ENCODE data around the gene GMDS. TPM values are rescaled to one million over a fixed set of nuclear protein-coding genes. Genes with fewer than 3 reads are reported as not detected.
"Not testable (repeated sequence)": the region's sequence is repeated elsewhere in the genome, so short reads cannot be mapped to it uniquely, and the experiment has no call there.

Gene GMDS
- total RNA-seq, 1 experiment from 2014 or later: 23.6 TPM

DNA sequence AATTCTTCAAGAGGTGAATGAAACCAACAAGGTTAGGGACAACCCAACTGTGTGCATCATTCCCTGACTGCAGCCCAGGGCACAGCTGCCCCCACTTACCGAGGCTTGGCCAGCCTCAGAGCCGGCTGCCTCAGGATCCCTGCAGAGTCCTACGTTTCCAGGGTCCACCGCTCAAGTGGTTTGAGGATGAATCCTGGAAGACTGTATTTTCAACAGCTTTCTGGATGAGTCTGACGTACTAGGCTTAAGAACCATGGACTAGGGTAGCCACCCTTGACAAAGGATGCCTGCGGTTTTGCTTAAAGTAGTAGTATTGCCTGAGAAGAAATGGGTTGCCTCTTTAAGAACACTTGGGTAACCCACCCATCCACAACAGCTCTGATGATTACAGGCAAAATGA, 534.3 kb downstream of the GMDS start:
- no peak for DNase-seq (ENCODE audit: low spot score)

DNA sequence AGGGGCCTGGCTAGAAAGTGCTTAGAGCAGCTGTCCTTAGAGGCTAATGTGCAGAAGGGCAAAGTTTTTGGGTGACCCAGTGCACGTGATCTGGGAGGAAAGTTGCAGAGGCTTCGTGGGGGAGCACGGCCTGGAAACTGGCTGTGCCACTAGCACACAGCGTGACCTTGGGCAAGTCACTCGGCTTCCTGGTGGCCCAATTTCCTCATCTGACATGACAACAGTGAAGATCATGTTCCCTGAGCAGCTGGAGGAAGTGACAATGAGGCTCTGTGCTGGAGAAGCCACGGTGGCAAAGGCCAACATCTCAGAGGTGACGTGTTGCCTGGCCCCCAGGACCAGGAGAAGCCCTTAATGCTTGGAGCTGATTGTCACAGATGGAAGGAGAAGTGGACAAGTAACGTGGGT, 536.2 kb downstream of the GMDS start:
- DNase-seq (ENCODE audit: low spot score): no peak

DNA sequence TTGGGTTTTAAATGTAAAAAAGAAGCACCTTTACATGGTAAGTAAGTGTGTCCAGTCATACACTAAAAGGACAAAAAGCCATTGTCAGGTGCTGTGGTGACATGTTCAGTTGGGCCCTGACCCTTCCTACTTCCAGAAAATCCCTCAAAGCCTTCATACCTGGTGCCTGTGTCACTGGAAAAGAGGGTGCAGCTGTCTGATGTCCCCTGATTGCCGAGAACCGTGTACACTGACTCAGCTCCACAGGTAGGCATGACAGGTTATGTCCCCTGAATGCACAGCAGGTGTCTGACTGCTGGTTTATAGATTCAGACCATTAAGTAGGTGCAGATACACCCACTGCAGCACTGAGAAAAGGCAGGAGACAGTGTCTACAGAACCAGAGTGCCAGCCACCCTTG, 536.6 kb downstream of the GMDS start:
- no peak for DNase-seq (ENCODE audit: low spot score)

DNA sequence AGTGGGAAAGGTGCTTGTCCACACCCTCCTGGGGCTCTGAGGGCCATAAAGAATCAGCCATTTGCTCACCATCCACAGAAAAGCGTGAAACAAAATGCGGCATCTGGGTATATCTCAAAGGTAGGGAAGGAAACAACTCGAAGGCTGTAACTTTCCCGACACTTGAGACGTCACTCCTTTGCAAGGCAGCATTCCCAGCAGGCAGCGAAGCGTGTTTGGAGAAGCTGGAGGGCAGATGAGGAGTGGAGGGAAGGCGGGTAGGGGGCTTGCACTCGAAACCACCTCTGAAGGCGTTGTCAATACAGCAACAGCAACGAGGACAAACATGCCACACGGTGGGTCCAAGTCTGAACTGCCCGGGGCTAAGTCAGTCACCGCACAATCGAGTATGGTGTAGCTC, 537.3 kb downstream of the GMDS start:
- no peak for DNase-seq (ENCODE audit: low spot score)

DNA sequence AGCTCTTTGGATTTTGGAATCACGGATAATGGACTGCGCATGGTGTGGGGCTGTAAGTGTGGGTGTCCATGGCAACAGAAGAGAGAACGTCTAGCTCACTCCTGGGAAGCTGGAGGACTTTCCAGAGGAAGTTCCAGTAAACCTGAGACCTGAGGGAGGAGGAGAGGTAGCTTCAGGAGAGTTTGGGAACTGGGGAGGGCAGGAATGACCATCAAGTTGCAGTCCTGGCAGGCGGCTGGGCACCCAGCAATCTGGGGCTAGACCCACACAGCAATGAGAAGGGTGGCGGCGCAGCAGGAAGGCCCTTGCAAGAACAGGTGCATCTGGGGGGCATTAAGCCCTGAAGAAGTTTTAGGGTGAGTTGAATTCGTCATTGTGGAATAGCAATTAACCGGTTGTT, 539.8 kb downstream of the GMDS start:
- no peak for DNase-seq (ENCODE audit: low spot score)

DNA sequence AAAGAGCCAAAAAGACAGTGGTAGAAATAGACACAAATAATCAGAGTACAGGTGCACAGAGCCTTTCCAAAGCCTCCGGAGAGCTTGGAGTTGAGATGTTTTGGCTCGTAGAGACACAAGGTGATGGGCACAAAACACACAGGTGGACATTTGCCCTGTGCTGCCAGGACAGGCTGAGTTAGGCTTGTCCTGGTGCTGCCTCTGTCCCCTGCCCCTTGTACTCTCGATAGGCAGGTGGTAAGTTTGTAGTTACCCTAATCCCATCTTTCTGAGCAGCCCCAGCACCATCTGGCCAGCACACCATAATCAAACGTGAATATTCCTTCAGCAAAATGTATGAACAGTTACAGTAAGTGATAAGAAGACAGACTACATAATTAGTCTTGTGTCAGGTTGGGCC, 540.2 kb downstream of the GMDS start:
- no peak for DNase-seq (ENCODE audit: low spot score)

DNA sequence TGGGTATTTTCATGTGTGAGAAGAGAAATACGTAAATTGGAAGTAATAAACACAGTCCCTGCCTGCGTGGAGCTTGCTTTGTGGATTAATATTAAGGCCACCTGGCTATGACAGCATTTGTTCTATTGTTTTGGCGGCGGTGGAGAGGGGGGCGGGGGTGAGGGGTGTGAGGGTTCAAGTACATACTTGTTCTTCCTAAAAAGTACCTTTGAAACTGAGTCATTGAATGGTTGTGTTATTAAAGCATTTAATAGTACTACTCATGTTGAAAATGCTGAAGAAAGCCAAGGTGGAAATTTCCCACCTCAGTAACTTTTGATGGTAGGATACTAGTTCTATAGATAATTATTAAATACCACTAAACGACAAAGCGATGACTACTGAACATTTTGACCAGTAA, 540.7 kb downstream of the GMDS start:
- DNase-seq (ENCODE audit: low spot score): no peak

DNA sequence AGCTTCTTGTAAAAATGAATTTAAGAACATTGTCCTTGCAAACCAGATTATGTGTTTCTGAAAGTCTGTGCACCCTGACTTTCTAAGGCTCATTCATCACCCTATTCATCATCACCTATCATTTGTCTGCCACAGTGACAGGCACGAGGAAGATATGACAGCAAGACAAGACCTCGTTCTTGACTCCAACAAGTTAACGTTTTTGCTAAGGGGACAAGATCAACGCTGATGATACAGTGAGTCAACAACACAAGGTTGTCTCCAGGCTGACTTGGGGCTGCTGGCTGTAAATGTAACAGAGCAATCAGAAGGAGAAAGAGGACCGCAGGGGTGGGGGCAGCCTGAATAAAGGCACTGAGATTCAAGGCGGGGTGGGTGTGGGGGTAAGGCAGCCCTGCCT, 541.5 kb downstream of the GMDS start:
- DNase-seq (ENCODE audit: low spot score): no peak

DNA sequence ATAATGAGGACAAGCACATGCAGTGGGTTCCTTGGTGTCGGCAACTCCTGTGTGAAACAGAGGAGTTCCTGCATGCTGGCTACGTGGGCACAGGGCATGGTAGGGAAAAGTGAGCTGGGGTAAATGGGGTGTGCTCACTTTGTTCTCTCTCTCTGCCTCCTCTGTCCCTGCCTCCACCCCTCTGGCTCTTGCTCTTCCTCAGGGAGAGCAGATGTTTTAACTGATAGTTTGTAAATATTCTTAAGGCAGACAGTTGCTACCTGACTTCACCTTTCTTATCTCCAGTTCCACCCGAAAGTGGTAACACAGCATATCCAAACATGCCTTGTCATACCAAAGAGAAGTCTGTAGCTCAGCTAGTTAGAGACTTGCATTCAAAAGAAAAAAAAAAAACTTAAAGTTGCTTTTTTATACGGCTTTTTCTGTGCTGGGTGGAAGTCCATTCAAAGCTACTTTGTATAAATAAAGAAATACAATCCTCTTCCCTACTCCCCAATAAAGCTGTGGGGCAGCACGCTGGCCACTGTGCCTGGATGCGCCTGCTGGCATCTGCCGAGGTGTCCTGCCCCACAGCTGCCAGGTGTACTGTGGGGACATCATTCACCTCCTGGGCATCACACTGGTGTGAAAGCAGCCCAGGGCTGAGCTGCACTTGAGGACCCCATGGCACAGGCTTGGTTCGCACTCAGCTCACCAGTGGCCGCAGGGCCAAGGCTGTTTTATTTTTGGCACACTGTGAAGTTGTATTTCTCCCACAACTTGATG, 542.1 kb downstream of the GMDS start:
- DNase-seq (ENCODE audit: low spot score): no peak

DNA sequence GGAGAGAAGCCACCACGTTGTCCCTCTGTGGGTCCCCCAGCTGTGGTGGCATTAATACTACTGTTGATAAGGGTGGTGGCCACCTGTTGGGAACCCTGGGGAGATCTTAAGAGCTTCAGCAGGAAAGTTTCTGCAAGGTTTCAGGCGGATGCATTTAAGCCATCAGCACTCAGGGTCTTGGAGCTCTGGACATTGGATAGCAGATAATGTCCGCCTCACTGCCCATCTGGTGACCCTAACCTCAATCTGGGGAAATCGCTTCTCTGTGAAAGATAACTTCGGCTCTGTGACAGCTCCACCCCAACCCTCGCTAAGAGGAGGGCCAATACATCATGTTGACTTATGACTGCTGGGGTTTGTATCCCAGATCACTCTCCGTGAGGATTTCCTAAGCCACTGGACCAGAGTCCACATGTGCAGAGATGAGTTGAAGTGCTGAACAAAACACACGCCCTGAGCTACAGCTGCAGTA, 542.8 kb downstream of the GMDS start:
- DNase-seq (ENCODE audit: low spot score): no peak

DNA sequence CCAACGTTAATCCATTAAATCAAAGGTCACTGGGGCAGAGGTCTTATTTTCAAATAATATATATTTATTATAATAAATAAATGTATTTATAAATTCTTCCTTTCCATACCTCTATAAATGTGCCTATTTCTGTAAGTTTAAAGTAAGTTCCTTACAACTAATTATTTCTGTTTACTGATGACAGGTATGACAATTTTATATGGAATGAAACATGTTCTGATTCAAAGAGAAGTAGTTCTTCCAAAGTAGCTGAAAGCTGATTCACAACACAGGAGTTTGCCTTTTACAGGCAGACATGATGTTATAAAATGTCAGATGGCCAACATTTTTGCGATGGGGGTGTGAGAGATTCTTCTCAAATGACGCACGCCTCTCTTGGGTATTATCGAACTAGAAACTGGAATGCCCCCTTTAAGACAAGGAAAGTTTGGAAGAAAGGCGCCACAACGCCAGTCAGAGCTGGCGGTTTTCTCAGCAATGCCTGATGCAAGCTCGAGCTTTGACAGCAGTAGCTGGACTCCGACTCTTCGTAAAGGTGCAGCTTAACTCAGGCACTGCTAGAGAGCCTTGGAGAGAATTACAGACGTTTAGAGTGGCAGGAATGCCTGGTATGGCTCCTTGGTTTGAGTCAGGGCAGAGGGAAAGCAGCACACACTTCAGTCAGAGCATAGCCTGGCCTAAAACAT, 543.6 kb downstream of the GMDS start:
- DNase-seq (ENCODE audit: low spot score): no peak

DNA sequence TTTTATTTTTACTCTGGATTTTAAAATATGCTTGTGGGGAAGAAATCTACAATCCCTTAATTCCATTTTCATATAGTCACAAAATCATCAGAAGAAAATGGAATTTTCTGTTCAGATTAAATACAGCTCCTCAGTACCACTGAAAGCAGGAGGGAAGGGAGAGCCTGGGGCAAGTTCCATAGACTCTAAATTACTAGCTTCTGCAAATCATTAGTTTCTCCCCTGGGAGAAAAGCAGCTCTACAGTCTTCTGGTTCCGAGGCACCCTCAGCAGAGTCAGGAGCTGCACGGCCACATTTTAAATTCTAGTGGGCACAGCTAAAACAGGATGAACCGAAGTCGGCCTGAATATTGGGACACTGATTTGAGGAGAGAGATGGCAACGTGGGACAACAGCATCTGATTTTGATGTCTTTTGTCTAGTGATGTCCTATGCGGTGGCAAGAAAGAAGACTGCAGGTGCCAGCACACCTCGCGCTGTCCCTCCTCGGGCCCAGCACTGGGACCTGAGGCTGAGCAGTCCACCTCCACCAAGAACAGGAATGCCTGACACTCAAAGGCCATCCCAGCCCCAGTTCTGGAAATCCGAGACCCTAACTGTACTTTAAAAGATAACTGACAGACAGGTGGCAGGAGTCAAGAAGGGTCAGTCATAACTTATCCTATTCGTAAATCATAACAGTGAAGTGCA, 545.0 kb downstream of the GMDS start:
- DNase-seq (ENCODE audit: low spot score): no peak

DNA sequence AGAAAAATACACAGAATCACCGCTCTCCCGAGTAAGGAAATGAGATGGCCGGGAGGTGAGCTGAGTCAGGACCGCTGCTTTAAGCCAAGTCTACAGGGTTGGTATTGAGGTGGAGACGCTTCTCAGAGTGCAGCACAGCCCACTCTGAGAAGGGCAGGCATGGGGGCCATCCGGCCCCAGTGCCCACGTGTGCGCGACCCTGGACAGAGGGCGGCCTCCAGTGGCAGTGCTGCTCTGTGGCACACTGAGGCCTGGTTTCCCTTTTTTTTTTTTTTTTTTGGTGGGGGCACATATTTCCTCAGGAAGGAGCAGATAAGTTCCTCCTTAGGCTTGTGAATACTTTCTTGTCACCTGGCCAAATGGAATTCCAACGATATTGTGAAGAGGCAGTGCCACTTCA, 546.9 kb downstream of the GMDS start:
- no peak for DNase-seq (ENCODE audit: low spot score)

DNA sequence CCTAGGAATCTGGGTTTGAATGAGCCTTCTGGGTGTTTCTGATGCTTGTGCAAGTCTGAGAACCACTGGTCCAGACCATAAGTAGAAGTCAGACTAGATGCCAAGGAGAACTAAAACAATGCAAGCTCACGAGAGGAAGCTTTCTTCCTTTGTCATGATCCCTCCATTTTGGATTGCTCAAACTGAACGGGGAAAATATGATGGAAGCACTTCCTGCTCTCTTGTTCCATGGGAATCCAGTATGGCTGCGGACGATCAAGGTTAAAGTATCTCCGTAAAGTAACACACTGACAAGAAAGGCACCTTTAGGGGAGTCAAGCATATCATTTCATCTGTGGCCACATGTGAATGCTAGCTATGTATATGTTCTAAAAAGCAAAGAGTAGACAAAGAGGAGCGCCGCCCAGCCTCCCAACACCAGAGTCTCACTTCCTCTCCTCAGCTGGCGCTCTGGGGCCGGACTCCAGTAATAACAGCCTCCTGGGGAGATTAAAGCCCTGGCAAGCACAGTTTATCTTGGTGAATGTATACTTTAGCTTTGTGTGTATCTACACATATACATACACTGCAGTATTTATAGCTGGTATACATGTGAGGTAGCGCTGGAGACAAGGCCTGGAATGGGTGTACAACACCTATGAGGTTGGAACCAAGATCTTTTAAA, 547.6 kb downstream of the GMDS start:
- DNase-seq (ENCODE audit: low spot score): no peak

DNA sequence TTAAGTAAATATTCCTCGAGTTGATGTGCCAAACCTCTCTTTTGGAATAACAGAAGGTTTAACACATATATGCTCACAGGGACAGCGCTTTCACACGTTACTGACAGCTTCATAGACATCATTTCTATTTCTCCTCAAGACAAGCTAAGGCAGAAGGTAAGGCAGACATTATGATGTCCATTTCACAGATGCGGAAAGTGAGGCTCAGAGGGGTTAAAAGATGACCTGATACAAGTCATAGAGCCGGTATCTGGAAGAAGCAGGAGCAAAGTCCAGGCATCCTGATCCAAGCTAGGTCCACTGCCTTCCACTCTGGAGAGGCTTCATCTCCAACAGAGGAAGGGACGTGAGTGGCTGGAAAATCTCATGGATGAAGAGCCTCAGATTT, 548.9 kb downstream of the GMDS start:
- DNase-seq (ENCODE audit: low spot score): no peak

DNA sequence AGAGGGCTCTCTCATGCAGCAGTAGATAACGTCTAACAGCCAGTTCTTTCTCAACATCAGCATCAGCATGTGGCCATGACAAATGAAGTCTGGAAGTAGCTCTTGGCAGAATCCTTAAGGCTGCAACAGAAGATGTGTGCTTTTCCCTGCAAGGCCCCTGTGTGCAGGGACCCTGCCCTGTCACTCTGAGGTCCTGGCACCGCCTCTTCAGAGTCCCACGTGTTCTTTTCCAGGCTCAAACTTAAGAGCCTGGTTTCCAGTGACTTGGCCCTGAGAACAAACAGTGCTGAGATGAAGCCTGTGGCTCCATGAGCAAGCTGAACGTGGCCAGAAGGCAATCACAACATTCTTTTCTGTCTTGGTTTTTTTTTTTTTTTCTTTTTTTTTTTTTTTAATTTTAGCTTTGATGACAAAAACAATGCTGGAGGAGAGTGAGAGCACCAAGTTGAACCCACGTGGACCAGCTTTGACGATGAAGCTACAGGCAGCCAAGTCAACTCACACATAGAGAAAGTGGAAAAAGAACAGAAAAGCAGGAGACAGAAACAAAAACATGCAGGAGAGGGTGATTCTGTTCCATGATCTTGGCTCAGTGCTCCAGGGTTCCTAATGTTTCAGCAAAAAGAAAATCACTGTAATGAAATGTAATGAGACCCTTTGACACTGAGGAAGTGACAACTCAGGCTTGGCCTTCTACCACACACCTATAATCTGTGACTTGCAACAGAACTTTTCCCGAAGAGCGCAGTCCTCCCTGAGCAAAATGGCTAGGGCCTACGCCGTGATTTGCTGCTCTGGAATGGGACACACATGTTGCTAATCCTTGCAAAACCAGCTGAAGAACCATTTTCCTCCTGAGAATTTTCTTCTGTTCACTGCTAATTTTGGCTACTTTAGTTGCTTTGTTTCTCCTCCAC, 549.6 kb downstream of the GMDS start:
- no peak for DNase-seq (ENCODE audit: low spot score)

DNA sequence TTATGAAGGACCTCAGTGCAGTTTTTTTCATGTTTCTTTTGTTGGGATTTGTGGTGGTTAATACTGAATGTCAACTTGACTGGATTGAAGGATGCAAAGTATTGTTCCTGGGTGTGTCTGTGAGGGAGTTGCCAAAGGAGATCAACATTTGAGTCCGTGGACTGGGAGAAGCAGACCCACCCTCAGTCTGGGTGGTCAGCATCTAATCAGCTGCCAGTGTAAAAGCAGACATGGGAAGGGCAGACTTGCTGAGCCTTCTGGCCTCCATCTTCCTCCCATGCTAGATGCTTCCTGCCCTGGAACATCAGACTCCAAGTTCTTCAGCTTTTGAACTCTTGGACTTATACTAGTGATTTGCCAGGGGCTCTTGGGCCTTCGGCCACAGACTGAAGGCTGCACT, 553.6 kb downstream of the GMDS start:
- DNase-seq (ENCODE audit: low spot score): not testable (repeated sequence)

DNA sequence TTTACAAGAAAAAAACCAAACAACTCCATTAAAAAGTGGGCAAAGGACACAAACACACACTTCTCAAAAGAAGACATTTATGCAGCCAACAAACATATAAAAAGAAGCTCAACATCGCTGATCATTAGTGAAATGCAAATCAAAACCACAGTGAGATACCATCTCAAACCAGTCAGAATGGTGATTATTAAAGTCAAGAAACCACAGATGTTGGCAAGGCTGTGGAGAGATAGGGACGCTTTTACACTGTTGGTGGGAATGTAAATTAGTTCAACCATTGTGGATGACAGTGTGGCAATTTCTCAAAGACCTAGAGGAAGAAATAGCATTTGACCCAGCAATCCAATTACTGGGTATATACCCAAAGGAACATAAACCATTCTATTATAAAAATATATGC, 554.7 kb downstream of the GMDS start:
- DNase-seq (ENCODE audit: low spot score): not testable (repeated sequence)

DNA sequence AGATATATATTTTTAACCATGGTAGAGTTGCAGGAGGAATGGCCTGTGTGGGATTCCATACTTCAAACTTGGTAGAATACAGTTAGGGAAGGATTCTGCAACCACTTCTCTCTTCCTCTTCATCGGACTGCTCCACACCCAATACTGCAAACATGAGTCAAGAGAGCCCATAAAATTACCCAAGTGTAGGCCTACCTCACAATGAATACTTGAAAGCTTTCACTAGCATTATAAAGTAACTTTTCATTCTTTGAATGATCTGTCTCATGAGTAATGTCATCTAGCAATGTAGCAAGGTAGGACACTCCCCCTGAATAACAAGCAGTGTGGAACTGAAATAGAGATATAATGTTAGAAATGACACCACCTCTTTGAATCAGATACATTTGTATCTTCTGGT, 556.3 kb downstream of the GMDS start:
- DNase-seq (ENCODE audit: low spot score): no peak

DNA sequence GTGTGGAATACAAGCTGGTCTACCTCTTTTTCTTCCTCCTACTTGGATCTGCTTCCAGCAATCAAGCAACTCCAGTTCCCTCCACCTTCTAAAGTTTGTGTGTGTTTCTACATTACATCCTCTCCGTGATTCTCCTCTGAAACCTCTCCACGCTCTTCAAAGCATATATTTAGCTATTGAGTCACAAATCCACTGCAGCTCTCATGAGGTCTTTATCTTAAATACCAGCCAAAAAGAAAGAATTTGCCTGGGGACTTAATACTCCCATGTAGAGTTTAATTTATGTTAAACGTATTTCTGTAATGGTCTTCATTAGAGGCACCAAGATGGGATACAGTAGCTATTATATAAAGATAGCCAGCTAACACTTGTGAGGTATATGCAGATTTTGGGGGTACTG, 557.0 kb downstream of the GMDS start:
- DNase-seq (ENCODE audit: low spot score): no peak

DNA sequence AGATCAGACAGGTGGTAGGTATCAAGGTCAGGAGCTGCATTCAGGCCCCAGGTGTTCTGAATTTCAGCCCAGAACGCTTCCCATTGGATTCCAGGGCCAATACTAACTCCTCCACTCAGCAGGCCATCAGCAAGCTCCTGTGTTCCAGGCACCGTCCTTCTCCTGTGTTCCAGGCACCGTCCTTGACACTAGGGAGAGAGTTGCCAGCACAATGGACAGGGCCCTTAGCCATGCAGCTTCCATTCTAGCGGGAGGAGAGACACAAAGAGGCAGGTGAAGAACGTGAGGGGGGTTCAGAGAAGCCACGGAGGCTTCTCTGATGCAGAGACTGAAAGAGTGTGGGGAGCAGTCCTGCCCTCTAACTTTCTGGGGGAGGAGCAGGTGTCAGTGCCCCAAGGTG, 558.0 kb downstream of the GMDS start:
- no peak for DNase-seq (ENCODE audit: low spot score)
